ENCODE measurements around the gene TCP11L2.
"Not testable (repeated sequence)": the region's sequence is repeated elsewhere in the genome, so short reads cannot be mapped to it uniquely, and the experiment has no call there.

The TCP11L2 gene

GRCh38 chr12:106353175-106353574 lies 50.6 kb downstream of the TCP11L2 start:
- DNase-seq: no peak

GRCh38 chr12:106357549-106358395 lies 55.2 kb downstream of the TCP11L2 start, which contains the start of gene POLR3B:
TSS of gene POLR3B (plus strand) at chr12:106357748. CDS start at chr12:106357880, 132 bp downstream.
- DNase-seq: peak; percentile 92

GRCh38 chr12:106358396-106359241 lies 56.1 kb downstream of the TCP11L2 start:
- DNase-seq: peak; percentile 43

DNA sequence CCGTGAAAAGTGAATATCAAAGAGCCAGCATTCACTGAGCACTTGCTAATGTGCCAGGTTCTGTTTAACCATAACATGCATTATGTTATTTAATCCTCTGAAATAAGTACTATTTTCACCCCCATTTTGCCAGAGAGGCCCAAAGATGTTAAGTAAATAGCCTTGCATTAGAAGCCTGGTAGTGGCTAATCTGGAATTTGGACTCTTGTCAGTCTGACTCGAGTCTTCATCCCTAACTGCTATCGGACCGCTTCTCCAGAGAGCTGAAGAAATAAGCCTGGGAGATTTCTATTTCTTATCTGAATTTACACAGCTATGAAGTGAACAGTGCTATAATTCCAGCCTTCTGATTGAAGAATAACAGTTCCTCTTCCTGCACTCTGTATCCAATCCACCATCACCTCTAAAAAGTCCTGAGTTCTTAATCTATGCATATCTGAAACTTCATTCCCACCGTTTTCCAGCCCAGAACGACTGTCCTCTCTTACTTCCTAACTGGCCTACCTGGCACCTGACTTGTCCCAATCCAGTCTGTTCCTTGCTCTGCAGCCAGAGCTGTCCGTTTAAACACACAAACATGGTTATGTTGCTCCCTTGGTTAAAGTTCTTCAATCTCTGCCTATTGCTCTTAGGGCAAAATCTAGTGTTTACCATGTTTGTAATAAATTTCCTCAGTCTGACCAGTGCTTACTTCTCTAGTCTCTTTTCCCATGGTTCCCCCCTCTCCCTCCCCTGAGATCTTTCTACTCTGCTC lies 57.3 kb downstream of the TCP11L2 start:
- no peak for DNase-seq

- no peak for DNase-seq
These were observed 58.0 kb downstream of the TCP11L2 start for GRCh38 chr12:106360400-106360994.

DNA sequence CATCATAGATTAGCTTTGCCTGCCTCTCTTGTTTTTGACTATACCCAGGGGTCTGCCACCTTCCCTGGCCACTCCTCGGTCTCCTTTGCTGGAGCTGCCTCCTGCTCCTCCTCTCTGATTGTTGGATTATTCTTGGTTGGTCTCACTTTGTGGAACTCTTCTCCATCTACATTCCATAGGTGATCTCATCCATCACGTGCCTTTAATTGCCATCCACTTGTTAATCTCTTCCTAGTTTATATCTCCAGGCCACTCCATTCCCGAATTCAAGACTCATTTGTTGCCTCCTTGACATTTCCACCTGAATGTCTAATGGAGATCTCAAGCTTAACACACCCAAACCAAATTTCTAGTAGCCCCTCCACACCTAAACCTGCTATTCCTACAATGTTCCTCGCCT lies 60.4 kb downstream of the TCP11L2 start:
- no peak for DNase-seq

DNA sequence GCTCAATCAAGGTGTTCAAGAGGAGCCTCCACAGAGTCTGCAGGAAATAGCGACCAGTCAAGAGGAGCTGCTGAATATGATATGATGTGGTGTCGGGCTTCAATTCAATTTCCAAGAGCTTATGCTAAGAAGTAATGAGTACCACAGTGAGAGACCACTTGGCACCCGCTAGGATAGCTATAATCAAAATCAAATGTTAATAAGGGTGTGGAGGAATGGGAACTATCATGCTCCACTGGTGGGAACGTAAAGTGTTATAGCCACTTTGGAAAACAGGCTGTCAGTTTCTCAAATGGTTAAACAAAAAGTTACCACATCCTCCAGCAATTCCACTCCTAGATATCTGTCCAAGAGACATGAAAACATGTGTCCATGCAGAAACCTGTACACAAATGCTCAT lies 61.7 kb downstream of the TCP11L2 start:
- no peak for DNase-seq

- DNase-seq: no peak
These were observed 67.3 kb downstream of the TCP11L2 start for GRCh38 chr12:106369624-106370346.

- no peak for DNase-seq
These were observed 76.3 kb downstream of the TCP11L2 start for GRCh38 chr12:106378788-106379187.

GRCh38 chr12:106380954-106381353 lies 78.4 kb downstream of the TCP11L2 start:
- no peak for DNase-seq

GRCh38 chr12:106381866-106382265 lies 79.3 kb downstream of the TCP11L2 start:
- DNase-seq: not testable (repeated sequence)

GRCh38 chr12:106386813-106387535 lies 84.4 kb downstream of the TCP11L2 start:
- no peak for DNase-seq

DNA sequence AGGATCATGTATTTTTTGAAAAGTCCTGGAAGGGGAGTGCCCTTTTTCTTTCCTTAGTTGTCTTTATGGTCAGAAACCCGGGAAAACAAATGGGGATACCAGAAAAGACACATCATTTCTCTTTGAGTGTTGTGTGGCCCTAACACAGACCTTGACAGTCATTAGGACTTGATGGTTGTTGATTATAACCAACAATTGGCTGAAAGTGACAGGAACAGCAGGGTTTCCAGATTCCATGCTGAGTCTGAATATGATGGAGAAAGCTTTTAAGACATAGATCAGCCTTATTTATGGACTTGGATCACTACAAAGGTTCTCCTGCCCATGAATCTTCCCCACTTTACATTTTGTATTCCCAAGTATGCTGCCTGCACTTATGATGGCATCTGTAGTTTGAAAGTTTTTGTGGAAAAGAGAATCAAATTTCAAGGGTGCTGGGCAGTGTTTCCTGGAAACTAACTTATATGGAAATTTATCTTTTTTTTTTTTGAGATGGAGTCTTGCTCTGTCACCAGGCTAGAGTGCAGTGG lies 85.4 kb downstream of the TCP11L2 start:
- no peak for DNase-seq

GRCh38 chr12:106389151-106389550 lies 86.6 kb downstream of the TCP11L2 start:
- DNase-seq: no peak

DNA sequence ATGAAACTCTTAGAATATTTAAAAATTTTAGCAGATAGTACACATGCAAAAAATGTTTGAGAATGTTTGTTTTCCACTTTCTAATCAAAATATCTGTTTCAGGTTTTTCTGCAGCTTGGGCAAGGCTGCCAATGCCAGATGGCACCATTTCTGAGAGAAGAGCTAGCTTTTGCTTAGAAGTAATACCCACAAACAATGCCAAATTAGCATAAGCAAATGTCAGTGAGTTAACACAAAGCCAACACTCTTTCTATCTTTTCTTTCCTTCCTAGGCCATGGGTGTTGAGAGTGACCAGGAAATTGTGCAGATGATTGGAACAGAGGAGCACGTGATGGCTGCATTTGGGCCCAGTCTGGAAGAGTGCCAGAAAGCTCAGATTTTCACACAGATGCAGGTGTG lies 90.2 kb downstream of the TCP11L2 start:
- DNase-seq: no peak

All from NCI-H1092 treated with DMSO at 0.1 percent for 48 hours (cell line).